ENCODE results near the gene HNRNPLL.

HNRNPLL gene

GRCh38 chr2:38622210-38622609 is 19.5 kb upstream of the HNRNPLL start:
- Histone ChIP-seq H3K27me3 (replicated peaks; ENCODE audit: control insufficient read depth, insufficient read depth, low read length) (no peaks in the 10 kb centered on the region), H3K36me3 (ENCODE audit: control insufficient read depth, insufficient read depth, low read length) (no peaks in the 10 kb centered on the region), H3K4me3 (replicated peaks; ENCODE audit: low read depth, low read length) (no peak overlapping the region)
- DNase-seq (ENCODE audit: extremely low read depth, insufficient read length) = no peak
- TF ChIP-seq, protein P1, sequence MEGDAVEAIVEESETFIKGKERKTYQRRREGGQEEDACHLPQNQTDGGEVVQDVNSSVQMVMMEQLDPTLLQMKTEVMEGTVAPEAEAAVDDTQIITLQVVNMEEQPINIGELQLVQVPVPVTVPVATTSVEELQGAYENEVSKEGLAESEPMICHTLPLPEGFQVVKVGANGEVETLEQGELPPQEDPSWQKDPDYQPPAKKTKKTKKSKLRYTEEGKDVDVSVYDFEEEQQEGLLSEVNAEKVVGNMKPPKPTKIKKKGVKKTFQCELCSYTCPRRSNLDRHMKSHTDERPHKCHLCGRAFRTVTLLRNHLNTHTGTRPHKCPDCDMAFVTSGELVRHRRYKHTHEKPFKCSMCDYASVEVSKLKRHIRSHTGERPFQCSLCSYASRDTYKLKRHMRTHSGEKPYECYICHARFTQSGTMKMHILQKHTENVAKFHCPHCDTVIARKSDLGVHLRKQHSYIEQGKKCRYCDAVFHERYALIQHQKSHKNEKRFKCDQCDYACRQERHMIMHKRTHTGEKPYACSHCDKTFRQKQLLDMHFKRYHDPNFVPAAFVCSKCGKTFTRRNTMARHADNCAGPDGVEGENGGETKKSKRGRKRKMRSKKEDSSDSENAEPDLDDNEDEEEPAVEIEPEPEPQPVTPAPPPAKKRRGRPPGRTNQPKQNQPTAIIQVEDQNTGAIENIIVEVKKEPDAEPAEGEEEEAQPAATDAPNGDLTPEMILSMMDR (IDR thresholded peaks at IDR 0.05; ENCODE audit: insufficient read depth, low read length, poor library complexity, severe bottlenecking) = no peak

GRCh38 chr2:38621018-38621417 is 18.3 kb upstream of the HNRNPLL start:
- H3K36me3 ChIP-seq (ENCODE audit: control insufficient read depth, insufficient read depth, low read length) = no peaks in the 10 kb centered on the region
- no peaks in the 10 kb centered on the region for H3K27me3 ChIP-seq (replicated peaks; ENCODE audit: control insufficient read depth, insufficient read depth, low read length)
- no peak for DNase-seq (ENCODE audit: extremely low read depth, insufficient read length)
- TF ChIP-seq, protein P1 (IDR thresholded peaks at IDR 0.05; ENCODE audit: insufficient read depth, low read length, poor library complexity, severe bottlenecking) = no peak
- no peak overlapping the region for H3K4me3 ChIP-seq (replicated peaks; ENCODE audit: low read depth, low read length)

GRCh38 chr2:38620282-38620977 is 17.7 kb upstream of the HNRNPLL start:
- Histone ChIP-seq H3K4me3 (replicated peaks; ENCODE audit: low read depth, low read length) (no peak overlapping the region), H3K36me3 (ENCODE audit: control insufficient read depth, insufficient read depth, low read length) (no peaks in the 10 kb centered on the region), H3K27me3 (replicated peaks; ENCODE audit: control insufficient read depth, insufficient read depth, low read length) (no peaks in the 10 kb centered on the region)
- TF ChIP-seq, protein P1 (IDR thresholded peaks at IDR 0.05; ENCODE audit: insufficient read depth, low read length, poor library complexity, severe bottlenecking) = no peak
- DNase-seq (ENCODE audit: extremely low read depth, insufficient read length) = no peak

DNA sequence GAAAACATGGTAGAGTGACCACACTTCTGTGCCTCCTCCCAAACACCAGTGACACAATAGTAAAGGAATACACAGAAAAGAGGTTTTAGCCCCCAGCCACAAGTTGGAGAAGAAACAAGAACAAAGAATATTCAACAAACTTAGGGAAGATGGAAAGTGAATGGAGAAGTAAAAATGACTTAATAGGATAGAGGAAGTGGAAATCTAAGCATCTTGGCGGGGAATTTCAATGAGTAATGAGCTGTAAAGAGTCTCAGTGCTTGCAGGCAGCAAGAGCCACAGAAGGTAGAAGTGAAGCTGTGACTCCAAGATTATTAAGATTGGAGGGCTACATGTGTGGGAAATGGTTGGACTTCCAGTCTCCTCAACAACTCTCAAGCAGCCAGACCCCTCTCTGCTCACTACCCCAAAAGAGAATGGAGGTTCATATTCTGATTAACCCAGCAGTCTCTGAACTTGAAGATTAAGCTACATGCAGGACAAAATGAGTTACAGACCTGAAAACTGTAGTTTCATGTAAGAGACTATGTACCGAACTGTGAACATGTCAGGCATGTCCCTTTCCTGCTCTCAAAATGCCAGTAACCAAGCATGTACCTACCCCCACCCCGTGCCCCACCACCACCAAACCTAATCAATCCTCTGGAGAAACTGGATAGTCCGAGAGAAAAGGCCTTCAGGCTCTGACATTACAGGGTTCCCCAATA is 16.9 kb upstream of the HNRNPLL start:
- H3K27me3 ChIP-seq (replicated peaks; ENCODE audit: control insufficient read depth, insufficient read depth, low read length) = no peaks in the 10 kb centered on the region
- DNase-seq (ENCODE audit: extremely low read depth, insufficient read length) = no peak
- H3K4me3 ChIP-seq (replicated peaks; ENCODE audit: low read depth, low read length) = no peak overlapping the region
- TF ChIP-seq, protein P1 (IDR thresholded peaks at IDR 0.05; ENCODE audit: insufficient read depth, low read length, poor library complexity, severe bottlenecking) = no peak
- H3K36me3 ChIP-seq (ENCODE audit: control insufficient read depth, insufficient read depth, low read length) = no peaks in the 10 kb centered on the region

GRCh38 chr2:38617301-38617700 is 14.6 kb upstream of the HNRNPLL start:
- no peak overlapping the region for H3K4me3 ChIP-seq (replicated peaks; ENCODE audit: low read depth, low read length)
- DNase-seq (ENCODE audit: extremely low read depth, insufficient read length) = no peak
- H3K27me3 ChIP-seq (replicated peaks; ENCODE audit: control insufficient read depth, insufficient read depth, low read length) = no peaks in the 10 kb centered on the region
- H3K36me3 ChIP-seq (ENCODE audit: control insufficient read depth, insufficient read depth, low read length) = no peaks in the 10 kb centered on the region
- TF ChIP-seq, protein P1 (IDR thresholded peaks at IDR 0.05; ENCODE audit: insufficient read depth, low read length, poor library complexity, severe bottlenecking) = no peak

All from GM06990 (cell line).